ENCODE data around the gene OR5AL1.
"Not testable (repeated sequence)": the region's sequence is repeated elsewhere in the genome, so short reads cannot be mapped to it uniquely, and the experiment has no call there.

Gene OR5AL1

DNA sequence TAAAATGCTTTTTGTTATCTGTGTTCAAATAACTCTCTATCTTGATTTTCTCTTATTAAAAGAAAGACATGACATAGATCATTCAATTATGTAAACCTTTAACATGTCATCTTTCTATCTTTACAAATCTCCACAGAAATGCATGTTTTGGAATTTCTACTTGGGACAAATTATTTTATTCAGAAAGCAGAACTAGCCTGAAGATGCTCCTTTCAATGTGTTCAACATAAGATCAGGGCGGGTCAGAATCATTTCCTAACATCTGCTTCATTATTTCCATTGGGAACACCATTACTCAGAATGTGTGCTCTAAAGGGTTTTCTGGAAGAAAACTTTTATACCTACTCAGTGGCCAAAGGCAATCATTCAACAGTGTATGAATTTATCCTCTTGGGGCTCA, at the start of gene OR5AL1:
Gene OR5AL1, plus strand, starts transcription at position 301 of the 400 bp plus-strand sequence.
- DNase-seq: no peak

DNA sequence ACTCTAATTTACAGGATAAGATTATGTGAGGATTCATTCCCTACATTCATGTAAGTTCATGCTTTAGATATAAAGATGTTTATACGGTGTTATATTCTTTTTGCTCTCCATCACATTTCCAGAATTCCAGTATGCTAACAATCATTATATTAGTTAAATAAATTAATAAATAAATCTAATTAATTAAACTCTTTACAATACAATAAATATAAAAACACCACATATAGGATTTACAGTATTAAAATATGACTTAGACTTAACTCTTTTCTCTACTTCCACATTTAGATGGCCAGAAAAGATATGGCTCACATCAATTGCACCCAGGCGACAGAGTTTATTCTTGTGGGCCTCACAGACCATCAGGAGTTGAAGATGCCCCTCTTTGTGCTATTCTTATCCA, 37.2 kb upstream of the OR5AL1 start, which contains the start of gene OR8U1:
Gene OR8U1, plus strand, starts transcription at position 301 of the 400 bp plus-strand sequence. Its CDS starts 0 bp downstream, at position 301.
- no peak for DNase-seq

DNA sequence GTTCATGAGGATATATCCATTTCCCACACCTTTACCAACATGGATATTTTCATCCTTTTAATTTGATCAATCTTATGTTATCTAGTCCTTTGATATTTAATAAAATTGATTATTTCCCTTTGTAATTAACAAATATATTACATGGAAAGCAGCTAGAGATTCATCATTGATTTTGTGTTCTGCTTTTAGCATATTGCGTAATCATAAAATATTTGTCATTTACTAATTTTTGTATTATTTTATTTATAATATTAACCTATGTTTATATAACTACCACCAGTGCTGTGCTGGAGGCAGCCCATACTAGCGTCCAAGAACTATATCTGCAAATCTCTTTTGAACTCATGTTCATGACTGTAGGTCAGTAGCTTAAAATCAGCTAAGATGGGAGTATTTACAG, 32.4 kb upstream of the OR5AL1 start:
- DNase-seq: no peak

DNA sequence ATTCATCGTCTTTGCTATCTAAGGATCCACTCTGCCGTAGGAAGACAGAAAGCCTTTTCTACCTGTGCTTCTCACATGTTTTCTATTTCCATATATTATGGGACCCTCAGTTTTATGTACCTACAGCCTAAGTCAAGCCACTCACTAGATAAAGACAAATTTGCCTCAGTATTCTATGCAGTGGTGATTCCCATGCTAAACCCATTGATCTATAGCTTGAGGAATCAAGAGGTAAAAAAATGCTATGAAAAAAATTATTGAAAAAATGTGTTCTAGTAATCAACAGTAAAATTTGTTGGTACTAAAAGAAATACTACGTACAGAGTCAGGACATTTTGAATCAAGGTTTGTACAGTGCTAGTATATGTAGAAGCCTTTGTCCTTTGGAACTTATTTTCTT, 18.1 kb upstream of the OR5AL1 start:
- DNase-seq: no peak

DNA sequence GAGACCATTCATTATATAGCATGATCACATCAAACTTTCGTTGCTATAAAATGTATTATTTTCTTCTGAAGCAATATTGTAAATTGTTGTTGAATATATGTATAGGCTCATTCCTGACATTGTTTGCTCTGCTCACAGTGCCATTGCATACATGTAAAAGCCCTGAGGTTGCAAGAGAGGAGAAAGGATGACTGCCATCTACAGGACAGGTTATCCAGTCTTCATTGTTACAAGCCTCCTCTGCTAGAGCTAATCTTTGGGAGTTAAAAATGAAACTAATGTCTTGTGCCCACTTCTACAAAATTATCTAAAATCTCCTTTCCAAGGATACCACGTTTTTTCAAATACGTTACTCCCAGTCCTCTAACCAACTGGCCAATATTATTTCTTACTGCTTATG, 16.4 kb upstream of the OR5AL1 start:
- DNase-seq: no peak

DNA sequence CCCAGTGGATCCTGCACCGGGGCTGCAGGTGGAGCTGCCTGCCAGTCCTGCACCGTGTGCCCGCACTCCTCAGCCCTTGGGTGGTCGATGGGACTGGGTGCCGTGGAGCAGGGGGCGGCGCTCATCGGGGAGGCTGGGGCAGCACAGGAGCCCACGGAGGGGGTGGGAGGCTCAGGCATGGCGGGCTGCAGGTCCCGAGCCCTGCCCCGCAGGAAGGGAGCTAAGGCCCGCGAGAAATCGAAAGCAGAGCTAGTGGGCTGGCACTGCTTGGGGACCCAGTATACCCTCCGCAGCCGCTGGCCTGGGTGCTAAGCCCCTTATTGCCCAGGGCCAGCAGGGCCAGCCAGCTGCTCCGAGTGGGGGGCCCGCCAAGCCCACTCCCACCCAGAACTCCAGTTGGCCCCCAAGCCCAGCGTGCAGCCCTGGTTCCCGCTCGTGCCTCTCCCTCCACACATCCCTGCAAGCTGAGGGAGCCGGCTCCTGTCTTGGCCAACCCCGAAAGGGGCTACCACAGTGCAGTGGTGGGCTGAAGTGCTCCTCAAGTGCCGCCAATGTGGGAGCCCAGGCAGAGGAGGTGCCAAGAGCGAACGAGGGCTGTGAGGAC, 10.5 kb upstream of the OR5AL1 start:
- not testable (repeated sequence) for DNase-seq

DNA sequence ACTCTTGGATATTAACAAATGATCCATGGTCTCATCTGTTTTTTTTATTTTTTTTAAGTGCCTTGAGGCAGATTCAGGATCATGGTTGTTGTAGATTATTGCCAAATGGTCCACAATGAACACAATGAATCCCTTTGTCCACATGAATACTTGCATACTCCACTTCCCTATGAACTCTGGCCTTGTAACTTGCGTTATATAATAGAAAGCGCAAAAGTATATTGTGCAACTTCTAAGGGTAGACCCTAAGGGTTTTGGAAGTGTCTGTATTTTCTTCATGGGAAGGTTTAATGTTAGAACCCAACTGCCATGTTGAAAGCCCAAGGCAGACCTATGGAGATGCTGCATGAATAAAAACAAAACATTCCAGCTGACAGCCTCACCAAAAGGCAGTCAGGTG, 8.1 kb upstream of the OR5AL1 start:
- no peak for DNase-seq

DNA sequence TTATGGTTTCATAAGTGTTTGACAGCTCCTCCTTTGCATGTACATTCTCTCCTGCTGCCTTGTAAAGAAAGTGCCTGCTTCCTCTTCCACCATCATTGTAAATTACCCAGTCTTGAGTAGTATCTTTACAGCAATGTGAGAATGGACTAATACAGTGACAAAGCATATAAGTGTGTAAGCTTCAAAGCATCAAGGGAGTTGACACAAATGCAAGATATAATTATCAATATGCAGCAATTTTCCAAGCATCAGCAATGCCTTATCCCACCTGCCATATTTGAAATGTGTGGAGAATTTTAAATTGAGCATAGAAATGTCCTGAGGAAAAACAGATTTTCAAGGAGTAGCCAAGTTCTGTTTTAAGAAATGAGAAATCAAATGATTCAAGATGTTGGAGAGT, 1.7 kb upstream of the OR5AL1 start:
- no peak for DNase-seq

DNA sequence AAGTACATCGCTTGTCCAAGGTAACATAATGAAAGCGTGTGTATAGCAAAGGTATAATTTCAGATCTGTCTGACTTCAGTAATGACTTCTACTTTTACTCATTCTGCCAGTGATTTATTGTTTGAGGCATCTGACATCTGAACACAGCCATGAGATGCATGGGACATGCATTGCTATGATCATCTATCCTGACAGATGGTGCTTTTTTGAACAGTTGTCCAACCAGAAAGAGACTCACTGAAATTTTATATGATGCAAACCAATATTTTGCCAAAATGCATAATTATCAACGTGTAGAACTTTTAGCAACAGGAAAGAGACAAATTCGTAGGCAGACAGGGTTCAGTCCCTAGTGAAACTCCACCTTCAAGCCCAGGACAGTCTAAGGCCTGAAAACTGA, 41.0 kb downstream of the OR5AL1 start:
- no peak for DNase-seq

DNA sequence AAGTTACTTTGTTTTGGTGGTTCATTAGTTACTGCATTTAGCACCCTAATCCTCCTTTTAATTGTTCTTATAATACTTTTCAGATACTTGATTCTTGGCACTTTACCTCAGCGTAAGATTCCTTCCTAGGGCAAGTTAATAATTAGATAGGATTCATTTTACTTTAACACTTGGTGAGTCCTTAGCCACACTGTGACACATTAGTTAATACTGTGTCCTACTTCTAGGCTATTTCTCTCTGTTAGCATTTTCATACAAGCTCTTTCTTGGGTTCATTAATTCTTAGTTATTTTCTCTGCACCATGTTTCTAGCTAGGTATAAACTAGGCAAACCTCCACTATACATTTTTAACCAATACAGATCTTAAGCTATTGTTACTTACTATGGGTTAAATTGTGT, 44.6 kb downstream of the OR5AL1 start:
- no peak for DNase-seq

Measured in islet precursor cell (in vitro differentiated cells).